DMS79 treated with DMSO at 0.1 percent for 48 hours (cell line): ENCODE measurements around the gene INSIG2.

Source experiments
- DNase-seq: peaks from one replicate; lab custom pipeline; 2025; lab: John Stamatoyannopoulos, UW

The INSIG2 gene

GRCh38 chr2:118088051-118089024 is at the start of gene INSIG2:
INSIG2 (plus strand) TSS chr2:118088471; CDS start chr2:118096557, 8,086 bp downstream.
- peak; percentile 96 for DNase-seq

- DNase-seq = no peak
These were observed 47.4 kb upstream of the INSIG2 start for GRCh38 chr2:118040891-118041290.

- DNase-seq = no peak
These were observed 44.1 kb upstream of the INSIG2 start for GRCh38 chr2:118044103-118044716.

GRCh38 chr2:118044854-118045253 is 43.4 kb upstream of the INSIG2 start:
- no peak for DNase-seq

- DNase-seq = no peak
These were observed 43.0 kb upstream of the INSIG2 start for GRCh38 chr2:118045286-118045685.

- peak; percentile 35 for DNase-seq
These were observed 41.5 kb upstream of the INSIG2 start for GRCh38 chr2:118046634-118047210.

GRCh38 chr2:118047380-118047826 is 40.9 kb upstream of the INSIG2 start:
- no peak for DNase-seq

GRCh38 chr2:118048401-118048800 is 39.9 kb upstream of the INSIG2 start:
- no peak for DNase-seq

- no peak for DNase-seq
These were observed 39.0 kb upstream of the INSIG2 start for GRCh38 chr2:118049140-118049815.

- no peak for DNase-seq
These were observed 38.5 kb upstream of the INSIG2 start for GRCh38 chr2:118049816-118050140.

GRCh38 chr2:118050386-118050785 is 37.9 kb upstream of the INSIG2 start:
- DNase-seq = peak; percentile 30

- peak; percentile 30 for DNase-seq
These were observed 37.3 kb upstream of the INSIG2 start for GRCh38 chr2:118050974-118051373.

GRCh38 chr2:118051826-118052358 is 36.4 kb upstream of the INSIG2 start:
- DNase-seq = no peak

- no peak for DNase-seq
These were observed 35.8 kb upstream of the INSIG2 start for GRCh38 chr2:118052474-118052873.

GRCh38 chr2:118053681-118054080 is 34.6 kb upstream of the INSIG2 start:
- DNase-seq = peak; percentile 27

- no peak for DNase-seq
These were observed 33.9 kb upstream of the INSIG2 start for GRCh38 chr2:118054213-118055008.

- DNase-seq = no peak
These were observed 32.6 kb upstream of the INSIG2 start for GRCh38 chr2:118055512-118056164.

GRCh38 chr2:118056165-118056534 is 32.1 kb upstream of the INSIG2 start:
- no peak for DNase-seq

GRCh38 chr2:118056801-118057200 is 31.5 kb upstream of the INSIG2 start:
- DNase-seq = no peak

GRCh38 chr2:118058951-118059350 is 29.3 kb upstream of the INSIG2 start:
- no peak for DNase-seq
